HEK293 (cell line): ENCODE measurements around the gene FAM180A.

Experiments used
- CTCF ChIA-PET: fragments of 350-600 bp; formaldehyde crosslinking; extraction: SDS; loops from one replicate; lab custom pipeline; 2021; ENCODE audit warnings: antibody characterized with exemption; lab: Yijun Ruan, JAX
- POLR2A ChIA-PET: fragments of 300-600 bp; formaldehyde crosslinking; extraction: SDS; loops from one replicate; lab custom pipeline; 2020; ENCODE audit warnings: antibody characterized with exemption, inconsistent platforms; lab: Yijun Ruan, JAX
- H3K27ac ChIP-seq: fragments of 200-500 bp; sonication (Bioruptor generic); 2 replicates; pipeline ENCODE4 v1.5.1; 2014; ENCODE audit warnings: low read depth, low read length, control low read depth, inconsistent platforms; ENCODE audit errors: extremely low read depth
- H3K36me3 ChIP-seq, 2 experiments: fragments of 200-500 bp in 1 of 2; sonication (Bioruptor generic) in 1 of 2; 1 replicate in 1 of 2; 2 replicates in 1 of 2; pipeline ENCODE4 v1.5.1; 2014 to 2017; ENCODE audit warnings: inconsistent platforms in 2 of 2, low read length in 2 of 2; ENCODE audit not compliant: control insufficient read depth in 2 of 2, insufficient read depth in 1 of 2
- H3K4me1 ChIP-seq: fragments of 200-500 bp; sonication (Bioruptor generic); 2 replicates; pipeline ENCODE4 v1.5.1; 2014; ENCODE audit warnings: mild to moderate bottlenecking, low read length, inconsistent platforms; ENCODE audit not compliant: control insufficient read depth, insufficient read depth
- H3K4me3 ChIP-seq: 2 replicates; pipeline ENCODE4 v1.5.1; 2011; ENCODE audit warnings: low read depth, mild to moderate bottlenecking, control low read depth, low read length, moderate library complexity
- H3K9me3 ChIP-seq: fragments of 200-500 bp; sonication (Bioruptor generic); 2 replicates; pipeline ENCODE4 v1.5.1; 2014; ENCODE audit warnings: low read depth, low read length, inconsistent platforms; ENCODE audit not compliant: control insufficient read depth, insufficient read depth
- BCL11B ChIP-seq: fragments of 450-650 bp; formaldehyde crosslinking; IDR thresholded peaks from 2 replicates; pipeline ENCODE4 v1.5.1; 2016; ENCODE audit warnings: low read depth, missing biosample characterization, missing genetic modification characterization
- MEIS1 ChIP-seq: sonication (generic); formaldehyde crosslinking; IDR thresholded peaks from 2 replicates; pipeline ENCODE4 v1.8.1; 2022; ENCODE audit warnings: missing genetic modification reagents, mild to moderate bottlenecking, borderline replicate concordance
- PRDM1 ChIP-seq: fragments of 450-650 bp; formaldehyde crosslinking; IDR thresholded peaks from 2 replicates; pipeline ENCODE4; 2016; ENCODE audit warnings: missing biosample characterization, missing genetic modification characterization
- SALL2 ChIP-seq: fragments of 450-650 bp; formaldehyde crosslinking; IDR thresholded peaks from 2 replicates; pipeline ENCODE4 v1.5.0; 2017; ENCODE audit warnings: missing biosample characterization, mild to moderate bottlenecking, missing genetic modification characterization, borderline replicate concordance
- SCRT1 ChIP-seq: fragments of 450-650 bp; formaldehyde crosslinking; IDR thresholded peaks from 2 replicates; pipeline ENCODE4 v1.5.1; 2016; ENCODE audit warnings: missing biosample characterization, missing genetic modification characterization, borderline replicate concordance
- ZNF248 ChIP-seq: fragments of 450-650 bp; formaldehyde crosslinking; IDR thresholded peaks from 2 replicates; pipeline ENCODE4 v1.5.1; 2017; ENCODE audit warnings: missing biosample characterization, missing genetic modification characterization
- ZNF473 ChIP-seq: fragments of 450-650 bp; formaldehyde crosslinking; IDR thresholded peaks from 2 replicates; pipeline ENCODE4 v1.5.1; 2017; ENCODE audit warnings: missing biosample characterization, missing genetic modification characterization
- ZNF510 ChIP-seq: fragments of 450-650 bp; formaldehyde crosslinking; IDR thresholded peaks from 2 replicates; pipeline ENCODE4 v1.5.1; 2018; ENCODE audit warnings: mild to moderate bottlenecking, missing genetic modification characterization, missing biosample characterization; ENCODE audit not compliant: insufficient replicate concordance
- ZNF629 ChIP-seq: fragments of 450-650 bp; formaldehyde crosslinking; IDR thresholded peaks from 2 replicates; pipeline ENCODE4 v1.5.1; 2017; ENCODE audit warnings: missing biosample characterization, missing genetic modification characterization
- ZNF658 ChIP-seq: fragments of 450-650 bp; formaldehyde crosslinking; IDR thresholded peaks from 2 replicates; pipeline ENCODE4; 2016; ENCODE audit warnings: missing biosample characterization, missing genetic modification characterization
- ZNF830 ChIP-seq: fragments of 450-650 bp; IDR thresholded peaks from 2 replicates; pipeline ENCODE4 v1.5.0; 2018; ENCODE audit warnings: missing biosample characterization, missing genetic modification characterization, low read depth, mild to moderate bottlenecking, moderate library complexity
- ZNF843 ChIP-seq: fragments of 450-650 bp; formaldehyde crosslinking; IDR thresholded peaks from 2 replicates; pipeline ENCODE4 v1.5.1; 2016; ENCODE audit warnings: missing biosample characterization, missing genetic modification characterization
- ZSCAN30 ChIP-seq: fragments of 450-650 bp; IDR thresholded peaks from 2 replicates; pipeline ENCODE4 v1.5.1; 2018; ENCODE audit warnings: missing biosample characterization, mild to moderate bottlenecking, missing genetic modification characterization, moderate library complexity
- TF ChIP-seq, protein P1 (sequence below): fragments of 450-650 bp; formaldehyde crosslinking; IDR thresholded peaks from 2 replicates; pipeline ENCODE4 v1.5.1; 2016; ENCODE audit warnings: missing biosample characterization, missing genetic modification characterization
- TF ChIP-seq, protein P2 (sequence below): fragments of 450-650 bp; formaldehyde crosslinking; IDR thresholded peaks from 2 replicates; pipeline ENCODE4 v1.5.1; 2016; ENCODE audit warnings: missing biosample characterization, missing genetic modification characterization
- TF ChIP-seq, protein P3 (sequence below): fragments of 450-650 bp; formaldehyde crosslinking; IDR thresholded peaks from 2 replicates; pipeline ENCODE4 v1.5.1; 2016; ENCODE audit warnings: missing biosample characterization, missing genetic modification characterization
- TF ChIP-seq, protein P4 (sequence below): fragments of 450-650 bp; formaldehyde crosslinking; IDR thresholded peaks from 2 replicates; pipeline ENCODE4 v1.5.1; 2016; ENCODE audit warnings: missing biosample characterization, missing genetic modification characterization

FAM180A gene

DNA sequence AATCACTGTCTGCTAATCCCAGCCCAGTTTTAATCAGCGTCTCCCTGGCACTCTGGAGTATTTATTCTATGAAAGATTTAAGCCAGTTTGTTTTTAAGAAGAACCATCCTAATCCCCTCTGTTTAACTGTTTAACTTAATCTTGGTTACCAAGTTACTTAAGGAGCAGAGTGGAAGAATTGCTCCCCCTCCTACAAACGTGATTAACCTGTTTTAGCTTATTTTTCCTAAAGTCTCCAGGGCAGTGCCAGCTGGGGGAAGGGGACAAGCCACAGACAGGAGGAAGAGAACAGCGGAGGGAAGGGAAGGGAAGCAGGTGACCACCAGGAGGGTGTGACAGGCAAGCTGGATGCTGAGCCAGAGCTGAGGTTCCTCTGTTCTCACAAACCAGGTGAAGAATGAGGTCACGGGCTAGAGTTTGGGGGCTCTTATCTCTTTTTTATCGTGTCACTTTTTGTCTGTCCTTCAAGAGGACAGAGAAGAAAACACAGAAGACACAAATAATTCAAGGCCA is 22.3 kb downstream of the FAM180A start:
- Histone ChIP-seq H3K4me1 (no peaks in the 10 kb centered on the region), H3K36me3 (peaks cover 0 to 3% of the 10 kb centered on the region in 2 experiments; a peak in 1 of 3 replicates)
- TF ChIP-seq ZNF510 (tag by site-specific recombination) (no peak), BCL11B (tag by site-specific recombination) (no peak), ZNF830 (tag by site-specific recombination) (no peak), ZNF843 (no peak), MEIS1 (CRISPR knock-in tag) (no peak), ZSCAN30 (tag by site-specific recombination) (no peak), SALL2 (tag by site-specific recombination) (no peak), PRDM1 (tag by site-specific recombination) (no peak), ZNF473 (tag by site-specific recombination) (no peak), ZNF658 (tag by site-specific recombination) (no peak), ZNF629 (tag by site-specific recombination) (no peak), ZNF248 (tag by site-specific recombination) (no peak)
- TF ChIP-seq, protein P1, sequence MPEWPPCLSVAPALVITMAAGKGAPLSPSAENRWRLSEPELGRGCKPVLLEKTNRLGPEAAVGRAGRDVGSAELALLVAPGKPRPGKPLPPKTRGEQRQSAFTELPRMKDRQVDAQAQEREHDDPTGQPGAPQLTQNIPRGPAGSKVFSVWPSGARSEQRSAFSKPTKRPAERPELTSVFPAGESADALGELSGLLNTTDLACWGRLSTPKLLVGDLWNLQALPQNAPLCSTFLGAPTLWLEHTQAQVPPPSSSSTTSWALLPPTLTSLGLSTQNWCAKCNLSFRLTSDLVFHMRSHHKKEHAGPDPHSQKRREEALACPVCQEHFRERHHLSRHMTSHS (tag by site-specific recombination): no peak
- TF ChIP-seq, protein P2, sequence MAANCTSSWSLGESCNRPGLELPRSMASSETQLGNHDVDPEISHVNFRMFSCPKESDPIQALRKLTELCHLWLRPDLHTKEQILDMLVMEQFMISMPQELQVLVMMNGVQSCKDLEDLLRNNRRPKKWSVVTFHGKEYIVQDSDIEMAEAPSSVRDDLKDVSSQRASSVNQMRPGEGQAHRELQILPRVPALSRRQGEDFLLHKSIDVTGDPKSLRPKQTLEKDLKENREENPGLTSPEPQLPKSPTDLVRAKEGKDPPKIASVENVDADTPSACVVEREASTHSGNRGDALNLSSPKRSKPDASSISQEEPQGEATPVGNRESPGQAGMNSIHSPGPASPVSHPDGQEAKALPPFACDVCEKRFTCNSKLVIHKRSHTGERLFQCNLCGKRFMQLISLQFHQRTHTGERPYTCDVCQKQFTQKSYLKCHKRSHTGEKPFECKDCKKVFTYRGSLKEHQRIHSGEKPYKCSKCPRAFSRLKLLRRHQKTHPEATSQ: no peak
- TF ChIP-seq, protein P3, sequence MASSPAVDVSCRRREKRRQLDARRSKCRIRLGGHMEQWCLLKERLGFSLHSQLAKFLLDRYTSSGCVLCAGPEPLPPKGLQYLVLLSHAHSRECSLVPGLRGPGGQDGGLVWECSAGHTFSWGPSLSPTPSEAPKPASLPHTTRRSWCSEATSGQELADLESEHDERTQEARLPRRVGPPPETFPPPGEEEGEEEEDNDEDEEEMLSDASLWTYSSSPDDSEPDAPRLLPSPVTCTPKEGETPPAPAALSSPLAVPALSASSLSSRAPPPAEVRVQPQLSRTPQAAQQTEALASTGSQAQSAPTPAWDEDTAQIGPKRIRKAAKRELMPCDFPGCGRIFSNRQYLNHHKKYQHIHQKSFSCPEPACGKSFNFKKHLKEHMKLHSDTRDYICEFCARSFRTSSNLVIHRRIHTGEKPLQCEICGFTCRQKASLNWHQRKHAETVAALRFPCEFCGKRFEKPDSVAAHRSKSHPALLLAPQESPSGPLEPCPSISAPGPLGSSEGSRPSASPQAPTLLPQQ (tag by site-specific recombination): no peak
- TF ChIP-seq, protein P4, sequence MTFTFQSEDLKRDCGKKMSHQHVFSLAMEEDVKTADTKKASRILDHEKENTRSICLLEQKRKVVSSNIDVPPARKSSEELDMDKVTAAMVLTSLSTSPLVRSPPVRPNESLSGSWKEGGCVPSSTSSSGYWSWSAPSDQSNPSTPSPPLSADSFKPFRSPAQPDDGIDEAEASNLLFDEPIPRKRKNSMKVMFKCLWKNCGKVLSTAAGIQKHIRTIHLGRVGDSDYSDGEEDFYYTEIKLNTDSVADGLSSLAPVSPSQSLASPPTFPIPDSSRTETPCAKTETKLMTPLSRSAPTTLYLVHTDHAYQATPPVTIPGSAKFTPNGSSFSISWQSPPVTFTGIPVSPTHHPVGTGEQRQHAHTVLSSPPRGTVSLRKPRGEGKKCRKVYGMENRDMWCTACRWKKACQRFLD (tag by site-specific recombination): no peak
- TF ChIP-seq, all 188 proteins: peak for 0
- Histone ChIP-seq H3K4me3 (no peak overlapping the region), H3K9me3 (no peaks in the 10 kb centered on the region), H3K27ac (no peak overlapping the region)
- ChIA-PET CTCF (interaction anchor here (0.9 kb wide), 1 partner anchor 53 kb away, joined by 3 read pairs; no protein-coding TSS in a partner anchor), POLR2A (no interaction called here)

DNA sequence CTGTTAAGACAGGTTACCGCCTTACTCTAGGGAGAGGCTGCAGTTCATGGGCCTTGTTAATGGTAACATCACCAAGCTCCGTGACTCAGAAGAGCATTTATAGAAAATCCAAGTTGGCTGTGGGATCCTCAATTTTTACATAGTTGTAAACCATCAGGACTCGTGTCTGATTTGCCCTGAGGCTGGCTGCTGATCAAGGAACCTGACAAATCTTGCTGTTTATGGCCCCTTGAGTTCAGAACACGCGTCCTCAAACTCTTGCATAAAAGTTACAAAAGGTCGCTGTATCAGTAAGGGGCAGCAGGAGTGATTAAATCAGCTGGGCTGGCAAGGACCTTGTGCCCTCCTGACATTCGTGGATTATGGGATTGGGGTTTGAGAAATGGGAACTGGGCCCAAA is 25.2 kb downstream of the FAM180A start:
- ChIA-PET CTCF (interaction anchor here (1.6 to 1.7 kb wide), 2 partner anchors 13 to 19 kb away, joined by 4 to 7 read pairs; no protein-coding TSS in a partner anchor), POLR2A (no interaction called here)
- no peak overlapping the region for H3K4me3 ChIP-seq

More for the DNA sequence above, 25.2 kb downstream of the FAM180A start:
- Histone ChIP-seq H3K4me1 (no peaks in the 10 kb centered on the region), H3K27ac (no peak overlapping the region), H3K9me3 (no peaks in the 10 kb centered on the region), H3K36me3 (peaks cover 0 to 24% of the 10 kb centered on the region in 2 experiments; a peak in 1 of 3 replicates)
- no peak for TF ChIP-seq SCRT1 (tag by site-specific recombination)
